ENCODE data around the gene MDM1. TPM values are rescaled to one million over a fixed set of nuclear protein-coding genes. Genes with fewer than 3 reads are reported as not detected.
A peak's percentile ranks its signal among the peaks of the same experiment; 100 is the strongest.

The MDM1 gene
- polyA plus RNA-seq, 3 donors = 6.7 to 10.9 (median 10.3) TPM

DNA sequence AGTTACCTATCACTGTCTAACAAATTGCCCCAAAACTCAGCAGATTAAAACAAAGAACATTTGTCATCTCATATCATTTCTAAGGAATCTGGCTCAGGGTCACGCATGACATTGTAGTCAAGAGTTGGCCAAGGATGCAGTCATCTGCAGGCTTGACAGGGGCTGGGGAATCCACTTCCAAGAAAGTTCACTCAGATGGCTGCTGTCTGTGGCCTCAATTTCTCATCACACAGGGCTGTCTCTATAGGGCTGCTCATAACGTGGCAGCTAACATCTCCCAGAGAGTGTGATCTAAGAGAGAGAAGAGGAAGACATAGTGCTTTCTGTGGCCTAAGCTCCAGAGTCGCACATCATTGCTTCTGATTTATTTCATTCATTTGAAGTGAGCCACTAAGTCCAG is 61.8 kb downstream of the MDM1 start:
- Histone ChIP-seq H3K4me2 (replicated peaks; ENCODE audit: extremely low read depth, low read length, poor library complexity, severe bottlenecking) (no peak overlapping the region), H3K36me3 (replicated peaks in 1 of 2; ENCODE audit: control insufficient read depth in 1 of 2, insufficient read depth in 2 of 2, low read length in 2 of 2) (no peaks in the 10 kb centered on the region), H3K79me2 (ENCODE audit: insufficient read depth, low read length) (no peaks in the 10 kb centered on the region), H4K20me1 (ENCODE audit: insufficient read depth, low read length) (no peaks in the 10 kb centered on the region), H3K4me3 (replicated peaks in 1 of 3; ENCODE audit: low read depth in 2 of 3, low read length in 3 of 3) (no peak overlapping the region), H3K4me1 (ENCODE audit: control insufficient read depth in 1 of 2, insufficient read depth in 2 of 2, low read length in 2 of 2) (peaks cover 17 to 26% of the 10 kb centered on the region in 2 donors), H3K27me3 (ENCODE audit: control insufficient read depth in 2 of 2, insufficient read depth in 2 of 2, low read length in 2 of 2) (no peaks in the 10 kb centered on the region), H3K9ac (ENCODE audit: insufficient read depth, low read length, poor library complexity, severe bottlenecking) (no peak overlapping the region), H3K27ac (ENCODE audit: low read depth in 1 of 2, low read length in 2 of 2) (no peak overlapping the region), H3K9me3 (replicated peaks in 1 of 2; ENCODE audit: control insufficient read depth in 1 of 2, insufficient read depth in 1 of 2, low read length in 2 of 2) (no peaks in the 10 kb centered on the region), H2AFZ (ENCODE audit: insufficient read depth, low read depth, low read length, poor library complexity, severe bottlenecking) (peak overlapping the region; percentile 15)
- DNase-seq = no peak
- Mint-ChIP-seq H3K36me3 (no peaks in the 10 kb centered on the region), H3K4me3 (no peak overlapping the region), H3K4me1 (peaks cover 32% of the 10 kb centered on the region), H3K27ac (no peak overlapping the region), H3K27me3 (ENCODE audit: low read depth in 3 of 3) (peaks cover 0 to 4% (median 0%) of the 10 kb centered on the region in 3 donors), H3K9me3 (no peaks in the 10 kb centered on the region)
- intact Hi-C loops (cut with micrococcal nuclease) = no loop called here
- TF ChIP-seq CTCF (IDR thresholded peaks at IDR 0.05) = no peak
- 100% methylated on average over 1 of the region's 3 CpGs for WGBS (ENCODE audit: insufficient coverage)

DNA sequence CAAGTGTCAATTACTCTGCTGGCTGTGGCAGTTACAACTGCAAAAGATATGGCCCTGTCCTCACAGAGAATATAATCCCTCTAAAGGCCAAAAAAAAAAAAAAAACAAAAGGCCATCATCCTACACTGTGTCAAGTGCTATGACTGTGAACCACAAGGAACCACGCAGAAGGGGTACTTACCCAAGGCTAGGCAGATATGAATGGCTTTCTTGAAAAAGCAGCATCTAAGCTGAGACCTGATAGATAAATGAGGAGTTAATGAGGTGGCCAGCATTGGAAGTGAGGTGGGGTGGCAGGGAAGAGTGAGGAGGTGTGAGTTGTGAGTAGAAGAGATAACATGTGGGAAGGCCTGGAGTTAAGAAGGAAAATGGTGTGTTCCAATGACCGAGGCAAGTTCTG is 62.4 kb downstream of the MDM1 start:
- WGBS (ENCODE audit: insufficient coverage) = 100% methylated on average over 1 of the region's 2 CpGs
- Mint-ChIP-seq H3K27me3 (ENCODE audit: low read depth in 3 of 3) (peaks cover 0 to 2% (median 0%) of the 10 kb centered on the region in 3 donors), H3K9me3 (no peaks in the 10 kb centered on the region), H3K27ac (peak overlapping the region in 1 of 7 donors; percentile 19), H3K4me1 (peaks cover 33% of the 10 kb centered on the region), H3K36me3 (no peaks in the 10 kb centered on the region), H3K4me3 (no peak overlapping the region)
- H3K4me1 ChIP-seq (ENCODE audit: control insufficient read depth in 1 of 2, insufficient read depth in 2 of 2, low read length in 2 of 2) = peaks cover 17 to 26% of the 10 kb centered on the region in 2 donors
- peak overlapping the region; percentile 15 for H2AFZ ChIP-seq (ENCODE audit: insufficient read depth, low read depth, low read length, poor library complexity, severe bottlenecking)
- H3K79me2 ChIP-seq (ENCODE audit: insufficient read depth, low read length) = no peaks in the 10 kb centered on the region
- H3K9ac ChIP-seq (ENCODE audit: insufficient read depth, low read length, poor library complexity, severe bottlenecking) = no peak overlapping the region
- H3K4me2 ChIP-seq (replicated peaks; ENCODE audit: extremely low read depth, low read length, poor library complexity, severe bottlenecking) = no peak overlapping the region
- no peaks in the 10 kb centered on the region for H3K27me3 ChIP-seq (ENCODE audit: control insufficient read depth in 2 of 2, insufficient read depth in 2 of 2, low read length in 2 of 2)
- H3K4me3 ChIP-seq (replicated peaks in 1 of 3; ENCODE audit: low read depth in 2 of 3, low read length in 3 of 3) = no peak overlapping the region
- no peak for DNase-seq
- H4K20me1 ChIP-seq (ENCODE audit: insufficient read depth, low read length) = no peaks in the 10 kb centered on the region
- intact Hi-C loops (cut with micrococcal nuclease) = no loop called here
- no peaks in the 10 kb centered on the region for H3K9me3 ChIP-seq (replicated peaks in 1 of 2; ENCODE audit: control insufficient read depth in 1 of 2, insufficient read depth in 1 of 2, low read length in 2 of 2)
- H3K27ac ChIP-seq (ENCODE audit: low read depth in 1 of 2, low read length in 2 of 2) = no peak overlapping the region
- H3K36me3 ChIP-seq (replicated peaks in 1 of 2; ENCODE audit: control insufficient read depth in 1 of 2, insufficient read depth in 2 of 2, low read length in 2 of 2) = no peaks in the 10 kb centered on the region
- no peak for TF ChIP-seq CTCF (IDR thresholded peaks at IDR 0.05)

Data from CD14-positive monocyte (primary cell).